ENCODE measurements around the gene VCAN. TPM values are rescaled to one million over a fixed set of nuclear protein-coding genes. Genes with fewer than 3 reads are reported as not detected.

The VCAN gene
- total RNA-seq, 1 experiment from 2014 or later, result 132 TPM

- in situ Hi-C loops (cut with HindIII; ENCODE audit: low pct_unique_long_range_greater_than_20kb, low sequenced_read_pairs), result no loop called here
- no peak for DNase-seq (ENCODE audit: low read depth)
Measured at GRCh38 chr5:83576341-83576740, 104.8 kb downstream of the VCAN start.

- DNase-seq (ENCODE audit: low read depth), result peak; percentile 85
- in situ Hi-C loops (cut with HindIII; ENCODE audit: low pct_unique_long_range_greater_than_20kb, low sequenced_read_pairs), result no loop called here
Measured at GRCh38 chr5:83577036-83577636, 105.6 kb downstream of the VCAN start.

DNA sequence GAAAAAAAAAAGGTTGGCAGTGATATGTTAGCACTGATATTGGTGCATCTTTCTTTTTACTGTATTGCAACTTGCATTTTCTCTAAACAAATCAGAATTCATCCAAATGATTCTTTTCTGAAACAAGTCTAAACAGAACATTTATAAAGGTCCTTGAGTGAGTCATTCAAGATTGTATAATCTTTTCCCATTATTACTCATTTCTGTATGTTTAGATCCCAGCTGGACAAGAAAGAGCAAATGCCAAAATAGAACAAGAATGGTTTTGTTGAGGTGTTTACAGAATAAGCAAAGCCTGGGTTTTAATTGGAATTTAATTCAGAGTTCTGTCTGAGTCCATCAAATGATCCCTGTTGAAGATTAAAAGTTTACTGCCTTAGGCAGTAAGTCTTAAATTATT, 112.3 kb downstream of the VCAN start:
- DNase-seq (ENCODE audit: low read depth), result no peak
- in situ Hi-C loops (cut with HindIII; ENCODE audit: low pct_unique_long_range_greater_than_20kb, low sequenced_read_pairs), result no loop called here

- in situ Hi-C loops (cut with HindIII; ENCODE audit: low pct_unique_long_range_greater_than_20kb, low sequenced_read_pairs), result no loop called here
- no peak for DNase-seq (ENCODE audit: low read depth)
Measured at GRCh38 chr5:83586874-83587776, 115.6 kb downstream of the VCAN start.

GRCh38 chr5:83589786-83590185, 118.2 kb downstream of the VCAN start:
- in situ Hi-C loops (cut with HindIII; ENCODE audit: low pct_unique_long_range_greater_than_20kb, low sequenced_read_pairs), result no loop called here
- no peak for DNase-seq (ENCODE audit: low read depth)

- no peak for DNase-seq (ENCODE audit: low read depth)
- in situ Hi-C loops (cut with HindIII; ENCODE audit: low pct_unique_long_range_greater_than_20kb, low sequenced_read_pairs), result no loop called here
Measured at GRCh38 chr5:83590966-83591365, 119.4 kb downstream of the VCAN start.

GRCh38 chr5:83595217-83595616, 123.7 kb downstream of the VCAN start:
- no peak for DNase-seq (ENCODE audit: low read depth)
- in situ Hi-C loops (cut with HindIII; ENCODE audit: low pct_unique_long_range_greater_than_20kb, low sequenced_read_pairs), result no loop called here

DNA sequence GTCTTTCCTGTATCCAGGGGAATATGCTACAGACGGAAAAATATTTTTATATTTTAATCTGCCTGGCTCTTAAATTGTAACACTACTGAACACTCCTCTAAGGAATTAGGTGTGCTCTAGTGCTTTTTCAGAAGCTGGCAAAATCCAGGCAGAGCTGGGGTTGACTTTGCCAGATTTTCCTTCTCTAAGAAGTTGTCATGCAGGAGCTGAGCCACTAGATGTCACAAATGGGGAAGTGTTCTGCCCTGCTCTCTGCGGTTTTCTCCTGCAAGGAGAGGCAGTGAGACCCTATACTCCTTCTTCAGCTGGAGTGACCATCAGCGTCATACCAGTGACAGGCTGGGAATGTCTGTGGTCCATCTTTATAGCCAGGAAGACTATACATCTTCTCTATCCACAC, 136.6 kb downstream of the VCAN start:
- in situ Hi-C loops (cut with HindIII; ENCODE audit: low pct_unique_long_range_greater_than_20kb, low sequenced_read_pairs), result no loop called here
- no peak for DNase-seq (ENCODE audit: low read depth)

GRCh38 chr5:83614841-83615240, 143.3 kb downstream of the VCAN start:
- DNase-seq (ENCODE audit: low read depth), result no peak
- in situ Hi-C loops (cut with HindIII; ENCODE audit: low pct_unique_long_range_greater_than_20kb, low sequenced_read_pairs), result no loop called here

GRCh38 chr5:83628360-83628759, 156.8 kb downstream of the VCAN start:
- in situ Hi-C loops (cut with HindIII; ENCODE audit: low pct_unique_long_range_greater_than_20kb, low sequenced_read_pairs), result no loop called here
- no peak for DNase-seq (ENCODE audit: low read depth)

Other genes starting within 250 kb of the VCAN start
- gene HAPLN1, start 249.1 kb downstream of the VCAN start, total RNA-seq (2014; rRNA removed; shearing (Covaris generic); ENCODE audit: low replicate concordance), result 0.07 TPM in 1 of 2 replicates, not detected in the other